Activated CD8-positive, alpha-beta memory T cell treated with anti-CD3 and anti-CD28 coated beads, Interleukin-2, amount 10 ng/mL, durations not matched to agents 7 days and 5 days (primary cell): ENCODE data around the gene EPHA7. TPM values are rescaled to one million over a fixed set of nuclear protein-coding genes. Genes with fewer than 3 reads are reported as not detected.

ENCODE experiments used
- ATAC-seq: fragments of 150-1000 bp; cut with Tn5 transposase; one replicate; pipeline ENCODE4 v1.10.0; 2021; ENCODE audit warnings: moderate library complexity
- CTCF ChIA-PET: fragments of 350-600 bp; sonication (Branson Sonifier 250); formaldehyde crosslinking; loops from one replicate; lab custom pipeline; 2021; ENCODE audit warnings: antibody characterized with exemption; lab: Charles Lee
- DNase-seq: peaks from one replicate; pipeline ENCODE4 v3.0.0-alpha.2; 2020
- H3K27ac Mint-ChIP-seq: one replicate; pipeline ENCODE4 v1.8.0; 2021; ENCODE audit warnings: mild to moderate bottlenecking, mixed read lengths
- H3K27me3 Mint-ChIP-seq: one replicate; pipeline ENCODE4 v1.8.0; 2021; ENCODE audit warnings: mixed read lengths
- H3K36me3 Mint-ChIP-seq: one replicate; pipeline ENCODE4 v1.8.0; 2021; ENCODE audit warnings: mild to moderate bottlenecking, mixed read lengths
- H3K4me1 Mint-ChIP-seq: one replicate; pipeline ENCODE4 v1.8.0; 2021; ENCODE audit warnings: mixed read lengths
- H3K4me3 Mint-ChIP-seq: one replicate; pipeline ENCODE4 v1.8.0; 2021; ENCODE audit warnings: mild to moderate bottlenecking, moderate library complexity, mixed read lengths
- H3K9me3 Mint-ChIP-seq: one replicate; pipeline ENCODE4 v1.8.0; 2022; ENCODE audit warnings: low read depth, mixed read lengths
- total RNA-seq, 2 experiments: library from RNA; stranded (reverse); gene quantifications; one replicate each; pipeline ENCODE4 v1.2.3, GENCODE V29; 2021

Gene EPHA7
- total RNA-seq, 2 experiments from 2014 or later, result not detected

DNA sequence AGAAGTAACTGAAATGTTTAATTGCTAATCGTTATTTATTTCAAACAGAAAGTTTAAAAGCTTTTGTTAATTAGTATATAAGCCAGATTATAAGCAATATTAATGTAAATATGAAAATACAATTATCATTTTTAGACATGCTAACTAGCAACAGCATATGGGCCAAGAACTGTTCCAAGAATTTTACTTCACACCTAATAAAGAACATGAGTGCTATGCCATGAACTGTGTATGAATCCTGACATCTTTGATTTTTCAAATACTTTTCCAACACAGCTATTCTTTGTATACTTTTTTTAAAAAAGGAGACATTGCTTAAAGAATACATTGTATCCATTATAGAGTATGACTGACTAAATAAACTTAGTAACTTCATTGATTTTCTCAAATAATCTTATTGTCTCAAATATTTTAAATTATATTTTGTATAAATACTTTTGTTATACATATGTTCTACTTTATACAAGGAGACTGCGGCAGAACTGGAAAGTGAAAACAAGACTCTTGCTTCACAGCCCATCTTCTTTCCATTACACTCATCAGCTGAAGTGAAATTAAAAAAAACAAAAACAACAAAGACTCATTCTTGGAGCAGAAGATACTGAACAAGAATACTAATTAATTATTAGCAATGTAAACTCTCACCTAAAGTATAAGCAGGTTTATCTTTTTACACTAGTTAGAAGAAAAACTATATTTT lies 89.9 kb downstream of the EPHA7 start:
- ATAC-seq (no peak), DNase-seq (no peak)
- CTCF ChIA-PET, result no interaction called here
- Mint-ChIP-seq H3K9me3 (no peaks in the 10 kb centered on the region), H3K36me3 (no peaks in the 10 kb centered on the region), H3K4me1 (no peaks in the 10 kb centered on the region), H3K27me3 (no peaks in the 10 kb centered on the region), H3K4me3 (no peak overlapping the region), H3K27ac (no peak overlapping the region)

GRCh38 chr6:93327857-93328256 lies 91.5 kb downstream of the EPHA7 start:
- CTCF ChIA-PET, result no interaction called here
- Mint-ChIP-seq H3K9me3 (no peaks in the 10 kb centered on the region), H3K4me3 (no peak overlapping the region), H3K27ac (no peak overlapping the region), H3K4me1 (no peaks in the 10 kb centered on the region), H3K36me3 (no peaks in the 10 kb centered on the region), H3K27me3 (no peaks in the 10 kb centered on the region)
- no peak for ATAC-seq
- DNase-seq, result no peak

DNA sequence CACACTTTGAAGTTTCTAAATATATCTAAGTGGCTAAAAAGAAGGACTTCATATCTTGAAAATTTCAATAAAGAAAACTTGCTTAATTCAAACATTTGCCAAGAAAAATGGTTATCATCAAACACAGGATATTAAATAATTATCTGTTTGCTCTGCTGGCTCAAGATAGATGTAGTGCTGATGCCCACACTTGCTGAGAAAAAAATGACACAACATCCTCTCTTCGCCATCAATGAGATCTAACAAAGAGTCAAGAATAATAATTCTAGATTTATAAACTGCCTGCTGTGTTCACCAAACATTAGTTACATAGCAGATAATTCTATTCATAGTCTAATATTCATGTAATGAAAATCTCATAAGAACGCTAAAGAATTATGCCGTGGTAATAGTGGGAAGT lies 93.6 kb downstream of the EPHA7 start:
- H3K4me1 Mint-ChIP-seq, result no peaks in the 10 kb centered on the region
- ATAC-seq, result no peak
- H3K27ac Mint-ChIP-seq, result no peak overlapping the region
- no peaks in the 10 kb centered on the region for H3K36me3 Mint-ChIP-seq
- no peaks in the 10 kb centered on the region for H3K9me3 Mint-ChIP-seq
- DNase-seq, result no peak
- no peaks in the 10 kb centered on the region for H3K27me3 Mint-ChIP-seq
- no peak overlapping the region for H3K4me3 Mint-ChIP-seq
- CTCF ChIA-PET, result no interaction called here

DNA sequence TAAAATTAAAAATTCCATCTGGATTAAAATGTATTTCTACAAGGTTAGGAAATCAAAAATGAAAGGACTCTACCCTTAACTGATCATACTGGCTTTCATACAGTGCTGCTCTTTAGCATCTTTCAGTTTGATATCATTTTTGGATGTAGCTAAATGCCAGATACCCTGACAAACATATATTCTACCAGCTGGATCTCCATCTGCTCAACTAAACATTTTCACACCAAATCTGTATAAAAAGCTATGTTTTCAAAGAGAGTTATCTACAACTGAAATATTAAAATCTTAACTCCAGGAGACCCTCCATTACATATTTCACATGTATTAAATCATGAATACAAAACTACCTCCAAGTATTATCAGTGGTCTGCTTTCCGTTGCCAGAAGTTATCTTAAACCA lies 95.7 kb downstream of the EPHA7 start:
- CTCF ChIA-PET, result no interaction called here
- H3K4me3 Mint-ChIP-seq, result no peak overlapping the region

DNA sequence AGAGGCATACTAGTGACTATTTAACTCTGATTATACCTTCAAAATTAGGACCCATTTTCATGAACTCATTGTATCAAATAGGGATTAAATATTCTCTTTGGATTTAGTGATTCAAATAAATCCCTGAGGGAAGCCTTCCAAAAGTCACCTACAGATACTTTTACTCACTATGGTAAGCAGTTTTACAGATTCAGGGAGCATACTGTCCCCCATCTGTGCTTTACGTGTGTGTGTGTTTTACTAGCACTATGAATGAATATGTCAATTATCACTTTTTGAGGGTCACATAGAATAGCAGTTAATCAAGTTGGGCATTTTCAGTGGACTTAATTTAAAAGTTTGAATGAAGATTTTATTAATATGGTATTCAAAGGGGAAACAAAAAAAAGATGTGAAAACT lies 96.7 kb downstream of the EPHA7 start:
- Mint-ChIP-seq H3K27ac (no peak overlapping the region), H3K36me3 (no peaks in the 10 kb centered on the region), H3K4me1 (no peaks in the 10 kb centered on the region), H3K9me3 (no peaks in the 10 kb centered on the region), H3K27me3 (no peaks in the 10 kb centered on the region), H3K4me3 (no peak overlapping the region)
- CTCF ChIA-PET, result no interaction called here
- DNase-seq, result no peak
- no peak for ATAC-seq

More for the DNA sequence above, 95.7 kb downstream of the EPHA7 start:
- ATAC-seq (no peak), DNase-seq (no peak)
- Mint-ChIP-seq H3K4me1 (no peaks in the 10 kb centered on the region), H3K27ac (no peak overlapping the region), H3K27me3 (no peaks in the 10 kb centered on the region), H3K9me3 (no peaks in the 10 kb centered on the region), H3K36me3 (no peaks in the 10 kb centered on the region)

GRCh38 chr6:93319304-93319703 lies 100.1 kb downstream of the EPHA7 start:
- no peak for ATAC-seq
- H3K4me1 Mint-ChIP-seq, result no peaks in the 10 kb centered on the region
- CTCF ChIA-PET, result no interaction called here

GRCh38 chr6:93318121-93318520 lies 101.2 kb downstream of the EPHA7 start:
- H3K36me3 Mint-ChIP-seq, result no peaks in the 10 kb centered on the region
- H3K4me1 Mint-ChIP-seq, result no peaks in the 10 kb centered on the region
- ATAC-seq (no peak), DNase-seq (no peak)
- CTCF ChIA-PET, result no interaction called here
- no peak overlapping the region for H3K27ac Mint-ChIP-seq
- no peaks in the 10 kb centered on the region for H3K9me3 Mint-ChIP-seq
- no peak overlapping the region for H3K4me3 Mint-ChIP-seq
- no peaks in the 10 kb centered on the region for H3K27me3 Mint-ChIP-seq

More at GRCh38 chr6:93319304-93319703, 100.1 kb downstream of the EPHA7 start:
- no peaks in the 10 kb centered on the region for H3K36me3 Mint-ChIP-seq
- no peaks in the 10 kb centered on the region for H3K9me3 Mint-ChIP-seq
- H3K4me3 Mint-ChIP-seq, result no peak overlapping the region
- H3K27ac Mint-ChIP-seq, result no peak overlapping the region
- no peaks in the 10 kb centered on the region for H3K27me3 Mint-ChIP-seq
- no peak for DNase-seq

DNA sequence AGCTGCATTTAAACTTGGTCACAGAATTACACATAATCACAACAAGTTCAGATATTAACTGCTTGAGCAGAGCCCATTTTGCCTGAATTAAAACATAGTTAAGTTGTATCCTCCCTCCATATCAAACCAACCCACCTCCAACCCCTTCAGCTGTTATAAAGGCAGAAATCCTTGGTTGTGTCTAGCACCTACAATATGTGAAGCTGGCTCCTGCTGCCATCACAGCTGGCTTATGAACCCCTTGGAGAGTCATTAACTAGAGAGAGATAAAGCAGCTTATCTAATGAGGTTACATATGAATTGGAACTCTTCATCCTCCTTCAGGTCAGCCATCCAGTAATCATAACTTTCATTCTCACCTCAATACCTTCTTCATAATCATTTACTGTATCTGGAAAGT lies 101.8 kb downstream of the EPHA7 start:
- Mint-ChIP-seq H3K4me3 (no peak overlapping the region), H3K9me3 (no peaks in the 10 kb centered on the region), H3K4me1 (no peaks in the 10 kb centered on the region), H3K27me3 (no peaks in the 10 kb centered on the region), H3K27ac (no peak overlapping the region), H3K36me3 (no peaks in the 10 kb centered on the region)
- ATAC-seq (no peak), DNase-seq (no peak)
- CTCF ChIA-PET, result no interaction called here

- ATAC-seq (no peak), DNase-seq (no peak)
- H3K4me3 Mint-ChIP-seq, result no peak overlapping the region
- H3K27me3 Mint-ChIP-seq, result no peaks in the 10 kb centered on the region
- no peaks in the 10 kb centered on the region for H3K36me3 Mint-ChIP-seq
- no peak overlapping the region for H3K27ac Mint-ChIP-seq
- CTCF ChIA-PET, result no interaction called here
- no peaks in the 10 kb centered on the region for H3K4me1 Mint-ChIP-seq
- peaks cover 6% of the 10 kb centered on the region for H3K9me3 Mint-ChIP-seq
These were observed 111.6 kb downstream of the EPHA7 start for GRCh38 chr6:93307505-93308409.

DNA sequence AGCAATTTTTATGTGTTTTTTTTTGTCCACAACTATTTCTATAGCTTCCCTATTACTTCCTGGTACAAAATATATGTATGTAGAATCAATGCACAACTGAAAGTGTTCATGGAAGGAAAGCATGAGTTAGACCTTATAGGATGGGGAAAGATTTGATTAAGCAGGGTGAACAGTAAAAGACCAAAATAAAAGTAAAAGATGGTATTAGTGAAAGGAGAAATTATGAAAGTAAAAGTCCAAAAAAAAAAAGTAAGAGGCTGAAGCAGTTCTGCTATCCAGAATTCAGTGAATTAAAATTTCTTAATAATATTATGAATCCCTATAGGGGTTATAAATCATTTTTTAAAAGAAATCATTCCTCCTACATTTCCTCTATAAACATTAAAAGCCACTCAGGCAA lies 114.3 kb downstream of the EPHA7 start:
- DNase-seq, result no peak
- peaks cover 2% of the 10 kb centered on the region for H3K9me3 Mint-ChIP-seq
- no peaks in the 10 kb centered on the region for H3K36me3 Mint-ChIP-seq
- H3K4me3 Mint-ChIP-seq, result no peak overlapping the region
- ATAC-seq, result no peak
- CTCF ChIA-PET, result no interaction called here
- no peaks in the 10 kb centered on the region for H3K27me3 Mint-ChIP-seq
- no peaks in the 10 kb centered on the region for H3K4me1 Mint-ChIP-seq
- H3K27ac Mint-ChIP-seq, result no peak overlapping the region

DNA sequence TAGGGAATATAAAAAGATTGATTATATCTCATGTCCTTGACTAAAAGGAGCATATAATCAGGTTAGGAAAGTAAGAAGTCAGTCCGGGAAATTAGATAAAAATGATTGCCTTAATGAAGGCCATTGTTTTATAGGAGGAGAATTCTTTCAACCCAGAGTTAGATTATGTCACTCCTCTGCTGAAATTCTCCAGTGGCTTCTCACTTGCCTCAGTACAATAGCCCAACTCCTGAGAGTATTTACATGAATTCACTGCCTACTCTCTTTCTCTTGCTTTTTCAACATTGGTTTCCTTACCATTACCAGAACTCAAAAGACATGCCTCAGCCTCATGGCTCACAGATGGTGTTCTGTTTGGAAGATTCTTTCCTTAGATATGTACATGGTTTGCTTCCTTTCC lies 114.9 kb downstream of the EPHA7 start:
- Mint-ChIP-seq H3K9me3 (peaks cover 2% of the 10 kb centered on the region), H3K4me1 (no peaks in the 10 kb centered on the region), H3K27ac (no peak overlapping the region), H3K27me3 (no peaks in the 10 kb centered on the region), H3K36me3 (no peaks in the 10 kb centered on the region), H3K4me3 (no peak overlapping the region)
- no peak for ATAC-seq
- no peak for DNase-seq
- CTCF ChIA-PET, result no interaction called here

- ATAC-seq (no peak), DNase-seq (no peak)
- CTCF ChIA-PET, result no interaction called here
- Mint-ChIP-seq H3K36me3 (no peaks in the 10 kb centered on the region), H3K4me1 (no peaks in the 10 kb centered on the region), H3K27me3 (no peaks in the 10 kb centered on the region), H3K27ac (no peak overlapping the region), H3K9me3 (peaks cover 5% of the 10 kb centered on the region), H3K4me3 (no peak overlapping the region)
These were observed 118.7 kb downstream of the EPHA7 start for GRCh38 chr6:93300661-93301060.

DNA sequence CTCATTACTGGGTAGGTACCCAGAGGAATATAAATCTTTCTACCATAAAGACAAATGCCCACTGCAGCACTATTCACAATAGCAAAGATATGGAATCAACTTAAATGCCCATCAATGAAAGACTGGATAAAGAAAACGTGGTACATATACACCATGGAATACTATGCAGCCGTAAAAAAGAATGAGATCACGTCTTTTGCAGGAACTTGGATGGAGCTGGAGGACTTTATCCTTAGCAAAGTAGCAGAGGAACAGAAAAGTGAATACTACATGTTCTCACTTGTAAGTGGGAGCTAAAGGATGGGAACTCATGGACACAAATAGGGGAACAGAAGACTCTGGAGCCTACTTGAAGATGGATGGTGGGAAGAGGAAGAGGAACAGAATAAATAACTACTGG lies 119.7 kb downstream of the EPHA7 start:
- no peaks in the 10 kb centered on the region for H3K36me3 Mint-ChIP-seq
- peaks cover 5% of the 10 kb centered on the region for H3K9me3 Mint-ChIP-seq
- H3K4me3 Mint-ChIP-seq, result no peak overlapping the region
- ATAC-seq, result no peak
- H3K27me3 Mint-ChIP-seq, result no peaks in the 10 kb centered on the region
- CTCF ChIA-PET, result no interaction called here
- H3K4me1 Mint-ChIP-seq, result no peaks in the 10 kb centered on the region
- no peak overlapping the region for H3K27ac Mint-ChIP-seq
- DNase-seq, result no peak

DNA sequence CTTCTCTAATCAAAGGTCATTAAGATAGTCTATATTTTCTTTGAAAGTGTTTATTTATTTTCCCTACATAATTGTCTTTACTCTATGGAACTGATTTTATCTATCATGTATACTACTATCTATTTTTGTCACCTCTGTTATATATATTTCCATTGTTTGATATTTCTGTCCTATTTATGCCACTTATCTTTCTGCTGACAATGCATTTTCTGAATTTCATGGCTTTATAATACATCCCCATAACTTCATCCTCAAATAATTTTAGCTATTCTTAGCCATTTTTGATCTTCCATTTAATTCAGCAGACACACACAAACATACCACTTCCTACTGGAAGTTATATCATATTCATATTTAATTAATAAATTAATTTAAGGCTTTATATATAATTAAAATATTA lies 123.7 kb downstream of the EPHA7 start:
- CTCF ChIA-PET, result no interaction called here
- H3K27ac Mint-ChIP-seq, result no peak overlapping the region
- H3K4me1 Mint-ChIP-seq, result no peaks in the 10 kb centered on the region
- no peaks in the 10 kb centered on the region for H3K36me3 Mint-ChIP-seq
- H3K27me3 Mint-ChIP-seq, result no peaks in the 10 kb centered on the region
- DNase-seq, result no peak
- ATAC-seq, result no peak
- H3K9me3 Mint-ChIP-seq, result peaks cover 7% of the 10 kb centered on the region
- no peak overlapping the region for H3K4me3 Mint-ChIP-seq
